Jurkat, Clone E6-1 (cell line): ENCODE data around the gene DTHD1.
A peak's percentile ranks its signal among the peaks of the same experiment; 100 is the strongest.

Source experiments
- DNase-seq: peaks from one replicate; pipeline ENCODE4 v3.0.0-alpha.2; 2011; ENCODE audit warnings: low read depth, low spot score
- H3K4me3 ChIP-seq: 2 replicates; pipeline ENCODE4 v1.5.1; 2011; ENCODE audit warnings: mild to moderate bottlenecking, low read length, control low read depth, moderate library complexity

The DTHD1 gene

DNA sequence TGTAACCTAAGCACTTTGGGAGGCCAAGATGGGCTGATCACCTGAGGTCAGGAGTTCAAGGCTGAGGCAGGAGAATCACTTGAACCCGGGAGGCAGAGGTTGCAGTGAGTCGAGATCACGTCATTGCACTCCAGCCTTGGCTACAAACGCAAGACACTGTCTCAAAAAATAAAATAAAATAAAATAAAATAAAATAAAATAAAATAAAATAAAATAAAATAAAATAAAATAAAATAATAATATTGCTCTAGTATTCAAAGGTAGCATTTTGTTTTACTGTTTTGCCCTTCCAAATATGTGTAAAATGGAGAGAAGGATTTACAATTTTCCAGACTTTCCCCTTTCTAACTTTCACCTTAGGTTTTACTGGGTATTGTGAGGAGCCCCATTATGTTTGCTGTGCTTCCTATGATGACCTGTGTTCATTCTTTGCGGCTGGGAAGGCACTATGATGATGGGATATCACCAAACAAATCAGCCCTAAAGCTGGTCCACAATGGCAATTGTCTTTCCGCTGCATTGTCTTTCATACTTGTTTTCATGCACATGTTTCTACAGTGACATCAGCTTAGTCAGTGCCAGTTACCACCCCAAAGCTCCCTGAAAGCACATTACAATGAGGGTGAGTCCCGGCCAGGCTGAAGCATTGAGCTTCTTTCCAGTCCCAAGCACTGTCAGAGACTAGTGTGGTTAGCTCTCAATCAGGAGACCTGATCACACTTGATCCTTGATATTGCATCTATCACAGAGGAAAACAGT is 50.8 kb downstream of the DTHD1 start:
- DNase-seq = no peak
- no peak overlapping the region for H3K4me3 ChIP-seq

GRCh38 chr4:36332782-36333131 is 51.3 kb downstream of the DTHD1 start:
- no peak overlapping the region for H3K4me3 ChIP-seq
- DNase-seq = no peak

DNA sequence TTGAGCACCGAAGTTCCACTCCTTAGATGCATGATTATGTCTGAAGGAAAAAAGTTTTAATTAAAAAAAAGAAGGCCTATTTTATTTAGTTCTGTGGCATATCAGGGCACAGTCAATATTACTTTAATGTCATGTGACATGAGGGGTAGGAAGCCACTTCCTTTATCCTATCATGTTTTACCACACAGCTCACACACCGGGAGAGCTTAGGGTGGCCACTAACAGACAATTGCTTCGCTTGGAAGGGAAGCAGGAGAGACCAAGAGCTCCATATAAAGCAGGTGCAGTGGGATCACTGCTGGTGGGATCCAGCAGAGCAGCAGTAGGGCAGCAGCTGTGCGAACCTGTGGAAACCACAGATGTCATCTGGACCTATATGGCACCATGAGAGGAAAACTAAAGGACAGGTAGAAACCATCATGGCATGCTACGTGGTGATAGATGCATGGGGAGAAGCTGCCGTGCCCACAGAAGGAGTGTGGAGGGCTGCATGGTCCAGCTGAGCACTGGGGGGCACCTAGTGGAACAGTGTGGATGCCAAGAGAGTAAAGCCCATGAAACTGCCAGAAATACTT is 52.0 kb downstream of the DTHD1 start:
- DNase-seq = peak; percentile 61
- H3K4me3 ChIP-seq = no peak overlapping the region

DNA sequence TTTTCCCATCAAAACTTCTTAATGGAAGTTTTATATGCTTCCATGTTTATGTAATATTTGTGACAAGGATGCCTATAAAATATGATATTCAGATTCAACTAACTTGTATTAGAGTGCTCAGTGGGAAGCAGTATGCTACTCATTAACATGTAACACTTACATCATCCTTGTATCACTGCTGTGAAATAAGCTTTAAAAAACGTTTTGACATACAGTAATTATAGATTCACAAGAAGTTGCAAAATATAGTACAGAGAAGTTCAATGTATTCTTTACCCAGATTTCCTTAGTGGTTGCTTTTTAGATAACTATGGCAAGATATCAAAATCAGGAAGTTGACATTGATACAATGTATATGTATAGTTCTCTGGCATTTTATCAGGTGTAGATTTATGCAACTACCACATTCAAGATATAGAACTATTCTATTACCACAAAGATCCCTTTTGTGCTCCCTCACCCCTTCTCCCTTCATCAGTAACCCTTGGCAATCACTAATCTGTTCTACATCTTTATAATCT is 56.3 kb downstream of the DTHD1 start:
- peak; percentile 5 for DNase-seq
- H3K4me3 ChIP-seq = no peak overlapping the region

DNA sequence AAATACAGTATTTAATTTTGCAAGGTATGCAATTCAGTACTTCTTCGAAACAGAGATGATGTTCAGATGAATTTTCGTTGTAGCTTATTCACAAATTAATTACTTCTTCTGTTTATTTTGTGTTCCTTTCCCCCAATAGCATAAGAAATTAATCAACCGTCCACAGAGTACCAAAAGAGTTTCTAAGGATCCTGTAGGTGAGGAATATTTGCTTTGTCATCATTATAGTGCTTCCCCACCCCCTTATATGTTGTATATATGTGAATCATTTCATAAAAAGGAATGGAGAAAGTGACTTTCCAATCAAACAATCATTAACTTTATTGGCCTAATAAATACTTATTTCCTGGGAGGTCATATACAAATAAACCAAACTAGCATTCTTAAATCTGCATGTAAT is 57.6 kb downstream of the DTHD1 start:
- H3K4me3 ChIP-seq = no peak overlapping the region
- DNase-seq = no peak

DNA sequence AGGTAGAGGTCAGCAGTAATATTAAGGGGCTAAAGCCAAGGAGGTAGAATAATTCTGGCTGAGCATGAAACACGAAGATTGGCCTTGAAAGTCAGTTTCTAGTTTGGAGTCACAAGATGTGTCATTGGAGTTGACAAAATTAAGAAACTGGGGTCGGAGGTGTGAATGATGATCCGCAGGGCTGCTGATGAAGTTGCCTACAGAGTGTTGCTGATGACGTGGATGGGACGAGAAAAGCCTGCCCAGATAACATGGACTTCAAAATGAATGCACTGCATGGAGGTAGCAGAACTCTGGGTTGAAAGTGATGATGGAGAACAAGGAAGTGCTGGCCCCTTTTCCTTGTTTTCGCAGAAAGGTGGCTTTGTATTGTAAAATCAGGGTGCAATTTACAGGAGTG is 60.5 kb downstream of the DTHD1 start:
- DNase-seq = no peak
- H3K4me3 ChIP-seq = no peak overlapping the region

DNA sequence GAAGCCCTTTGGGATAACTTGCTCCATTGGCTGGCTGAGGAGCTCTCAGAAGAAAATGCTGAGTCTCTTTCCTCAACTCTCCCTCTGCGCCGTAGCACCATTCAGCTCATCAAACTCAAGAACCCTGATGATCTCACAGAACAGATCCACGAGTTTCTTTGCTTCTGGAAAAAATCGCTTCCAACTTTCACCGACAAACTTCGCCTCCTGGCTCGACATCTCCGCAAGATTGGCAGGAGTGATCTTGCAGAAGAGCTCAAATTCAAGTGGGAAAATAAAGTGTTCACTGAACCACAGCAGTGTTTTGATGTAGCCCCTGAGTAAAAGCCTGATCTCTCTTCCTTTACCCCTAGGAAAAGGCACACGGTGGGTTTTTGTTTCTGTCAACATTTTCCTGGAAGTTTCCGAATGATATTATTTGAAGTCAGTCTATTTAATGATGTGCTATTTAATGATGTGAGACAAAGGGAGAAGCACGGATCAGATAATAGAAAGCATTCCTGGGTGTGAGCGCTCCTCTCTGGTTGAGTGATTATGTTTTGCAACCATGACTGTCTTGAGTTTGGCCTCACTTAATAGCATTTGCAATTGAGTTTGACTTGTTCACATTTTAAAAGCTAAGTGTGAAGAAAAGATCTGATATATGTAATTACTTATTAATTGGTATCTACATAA is 62.2 kb downstream of the DTHD1 start:
- no peak overlapping the region for H3K4me3 ChIP-seq
- DNase-seq = no peak

GRCh38 chr4:36348403-36348938 is 67.1 kb downstream of the DTHD1 start:
- no peak overlapping the region for H3K4me3 ChIP-seq

GRCh38 chr4:36349938-36350549 is 68.6 kb downstream of the DTHD1 start:
- no peak for DNase-seq
- H3K4me3 ChIP-seq = no peak overlapping the region

More at GRCh38 chr4:36348403-36348938, 67.1 kb downstream of the DTHD1 start:
- no peak for DNase-seq

GRCh38 chr4:36351082-36351666 is 69.8 kb downstream of the DTHD1 start:
- H3K4me3 ChIP-seq = no peak overlapping the region
- peak; percentile 51 for DNase-seq

GRCh38 chr4:36353998-36354397 is 72.6 kb downstream of the DTHD1 start:
- no peak for DNase-seq
- no peak overlapping the region for H3K4me3 ChIP-seq

GRCh38 chr4:36358173-36358572 is 76.8 kb downstream of the DTHD1 start:
- DNase-seq = no peak
- H3K4me3 ChIP-seq = no peak overlapping the region

DNA sequence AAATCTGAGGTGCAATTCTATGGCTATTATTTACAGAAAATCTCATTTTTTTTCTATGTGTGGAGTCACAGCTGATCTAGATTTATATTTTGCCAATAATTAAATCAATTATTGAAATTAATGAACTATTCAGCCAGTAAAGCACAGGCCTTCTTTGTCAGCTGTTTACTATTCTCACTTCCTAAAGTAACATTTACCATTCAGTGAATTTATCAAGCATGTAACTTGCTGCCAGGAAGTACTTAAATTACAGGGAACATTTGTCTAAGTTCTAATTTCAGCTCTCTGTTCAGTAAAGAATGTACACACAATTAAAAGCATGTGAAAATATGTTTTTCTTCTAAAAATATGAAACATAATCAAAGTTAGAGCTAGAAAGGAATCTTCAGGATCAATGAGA is 79.3 kb downstream of the DTHD1 start:
- DNase-seq = no peak
- H3K4me3 ChIP-seq = no peak overlapping the region

- no peak for DNase-seq
- no peak overlapping the region for H3K4me3 ChIP-seq
Observed at GRCh38 chr4:36363024-36363423, 81.6 kb downstream of the DTHD1 start.

- no peak for DNase-seq
Observed at GRCh38 chr4:36374836-36375511, 93.6 kb downstream of the DTHD1 start.

DNA sequence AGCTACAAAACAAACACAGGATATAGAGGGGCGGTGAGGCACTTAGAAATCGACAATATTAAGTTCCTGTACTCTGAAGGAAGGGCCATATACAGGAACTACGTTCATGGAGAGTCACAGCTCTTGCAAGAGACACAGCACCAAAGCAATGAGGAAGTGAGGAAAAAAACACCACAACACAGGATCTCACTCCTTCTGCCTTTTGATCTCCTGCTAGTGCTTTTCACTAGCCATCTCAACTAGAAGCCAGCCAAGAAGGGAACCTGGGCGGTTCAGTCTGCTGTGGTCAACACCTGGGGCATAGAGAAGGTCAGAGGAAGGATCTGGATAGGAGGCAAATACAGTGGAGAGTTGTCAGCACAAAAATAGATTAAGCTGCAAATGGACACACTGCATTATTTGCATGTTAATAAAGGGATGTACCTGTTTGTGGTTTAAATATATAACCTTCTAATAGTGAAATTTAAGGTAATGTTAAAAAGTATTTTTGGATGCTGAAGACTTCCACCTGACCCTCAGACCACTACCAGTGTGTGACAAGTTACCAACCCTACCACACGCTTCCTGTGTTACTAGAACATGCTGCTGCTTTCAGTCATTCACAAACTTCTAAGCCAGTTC is 104.6 kb downstream of the DTHD1 start:
- no peak overlapping the region for H3K4me3 ChIP-seq
- DNase-seq = peak; percentile 52

More at GRCh38 chr4:36374836-36375511, 93.6 kb downstream of the DTHD1 start:
- no peak overlapping the region for H3K4me3 ChIP-seq

GRCh38 chr4:36386691-36387090 is 105.3 kb downstream of the DTHD1 start:
- H3K4me3 ChIP-seq = no peak overlapping the region
- no peak for DNase-seq

DNA sequence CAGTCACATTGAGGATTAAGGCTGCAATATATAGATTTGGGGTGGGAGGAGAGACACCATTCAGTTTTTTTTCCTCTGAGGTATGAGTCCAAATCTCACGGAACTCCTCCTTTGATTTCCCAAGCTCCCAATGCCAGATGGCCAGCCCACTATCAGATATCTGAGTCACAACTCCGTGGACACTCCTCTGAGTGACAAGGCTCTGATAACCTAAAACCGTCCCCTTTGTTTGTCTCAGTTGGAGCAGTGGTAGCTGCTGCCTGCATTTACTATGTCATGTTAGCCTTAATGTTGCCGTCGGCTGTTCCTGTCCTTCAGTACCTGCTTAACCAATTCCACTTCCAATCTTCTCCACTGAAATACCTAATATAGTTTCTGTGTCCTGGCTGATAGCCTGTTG is 107.3 kb downstream of the DTHD1 start:
- H3K4me3 ChIP-seq = no peak overlapping the region
- DNase-seq = no peak
